MM.1S (cell line): ENCODE data around the gene HLA-G.
"Not testable (repeated sequence)": the region's sequence is repeated elsewhere in the genome, so short reads cannot be mapped to it uniquely, and the experiment has no call there.

Experiments
- CTCF ChIP-seq: fragments of 300-600 bp; sonication (generic); IDR thresholded peaks from 2 replicates; pipeline ENCODE4 v1.5.1; 2016; ENCODE audit warnings: antibody characterized with exemption, low read length, mixed read lengths
- EZH2phosphoT487 ChIP-seq: fragments of 300-600 bp; sonication (generic); IDR thresholded peaks from 2 replicates; pipeline ENCODE4 v1.6.1; 2018; ENCODE audit warnings: antibody characterized with exemption, low read length

- TF ChIP-seq CTCF, EZH2phosphoT487: not testable (repeated sequence)
Observed at GRCh38 chr6:29875734-29876133, 48.1 kb downstream of the HLA-G start.
